Neural cell (in vitro differentiated cells): ENCODE results near the gene SPPL2A. TPM values are rescaled to one million over a fixed set of nuclear protein-coding genes. Genes with fewer than 3 reads are reported as not detected.

Experiments used
- H2AFZ ChIP-seq: fragments of 200-600, 300-800 bp; sonication (generic), shearing (Covaris generic); 2 replicates; pipeline ENCODE4 v1.6.0; 2014; ENCODE audit warnings: low read depth, mild to moderate bottlenecking, antibody characterized with exemption, low read length, moderate library complexity
- H3F3A ChIP-seq: fragments of 200-600 bp; shearing (Covaris generic); 2 replicates; pipeline ENCODE4 v1.6.1; 2016; ENCODE audit warnings: mild to moderate bottlenecking, moderate library complexity, mixed read lengths, antibody characterized with exemption, low read length; ENCODE audit not compliant: insufficient read depth, poor library complexity, severe bottlenecking
- H3K27ac ChIP-seq: fragments of 200-600, 300-800 bp; sonication (generic), shearing (Covaris generic); 2 replicates; pipeline ENCODE4 v1.5.1; 2014; ENCODE audit warnings: mild to moderate bottlenecking, low read length, moderate library complexity
- H3K27me3 ChIP-seq: fragments of 300-800, 200-600 bp; sonication (generic), shearing (Covaris generic); 2 replicates; pipeline ENCODE4 v1.6.0; 2014; ENCODE audit warnings: mild to moderate bottlenecking, low read depth, low read length, moderate library complexity; ENCODE audit not compliant: insufficient read depth
- H3K36me3 ChIP-seq: fragments of 300-800, 200-600 bp; sonication (generic), shearing (Covaris generic); 2 replicates; pipeline ENCODE4 v1.5.1; 2014; ENCODE audit warnings: mild to moderate bottlenecking, antibody characterized with exemption, low read length, moderate library complexity; ENCODE audit not compliant: insufficient read depth
- H3K4me2 ChIP-seq: fragments of 300-800, 200-600 bp; sonication (generic), shearing (Covaris generic); 2 replicates; pipeline ENCODE4 v1.6.0; 2014; ENCODE audit warnings: mild to moderate bottlenecking, low read length
- H3K4me3 ChIP-seq: fragments of 300-800, 200-600 bp; sonication (generic), shearing (Covaris generic); 2 replicates; pipeline ENCODE4 v1.5.1; 2014; ENCODE audit warnings: mild to moderate bottlenecking, low read length, moderate library complexity
- H3K79me2 ChIP-seq: fragments of 200-600 bp; shearing (Covaris generic); replicated peaks from 2 replicates; pipeline ENCODE4 v1.6.0; 2014; ENCODE audit warnings: mild to moderate bottlenecking, low read length, moderate library complexity; ENCODE audit not compliant: insufficient read depth
- H3K9ac ChIP-seq: fragments of 300-800, 200-600 bp; sonication (generic), shearing (Covaris generic); 2 replicates; pipeline ENCODE4 v1.6.1; 2016; ENCODE audit warnings: mild to moderate bottlenecking, low read length, mixed read lengths
- H3K9me2 ChIP-seq: fragments of 200-600 bp; shearing (Covaris generic); 2 replicates; pipeline ENCODE4 v1.6.1; 2016; ENCODE audit warnings: mild to moderate bottlenecking, low read length, mixed read lengths; ENCODE audit not compliant: insufficient read depth
- H3K9me3 ChIP-seq: fragments of 200-600, 300-800 bp; sonication (generic), shearing (Covaris generic); 2 replicates; pipeline ENCODE4 v1.6.1; 2016; ENCODE audit warnings: mild to moderate bottlenecking, mixed run types, low read length, moderate library complexity, mixed read lengths
- H4K20me1 ChIP-seq: fragments of 200-600 bp; shearing (Covaris generic); 2 replicates; pipeline ENCODE4 v1.6.1; 2016; ENCODE audit warnings: mild to moderate bottlenecking, mixed run types; ENCODE audit not compliant: insufficient read depth
- CTCF ChIP-seq: fragments of 450-650 bp; IDR thresholded peaks from 2 replicates; pipeline ENCODE4 v1.5.1; 2014; ENCODE audit warnings: antibody characterized with exemption, mild to moderate bottlenecking, moderate library complexity; ENCODE audit not compliant: poor library complexity, severe bottlenecking
- EP300 ChIP-seq: fragments of 450-650 bp; conservative IDR thresholded peaks from 2 replicates; pipeline ENCODE4 v1.6.1; 2014; ENCODE audit warnings: antibody characterized with exemption, mild to moderate bottlenecking, moderate library complexity; ENCODE audit not compliant: poor library complexity, severe bottlenecking
- EZH2 ChIP-seq: fragments of 200-600, 300-800 bp; shearing (Covaris generic), sonication (generic); IDR thresholded peaks from 2 replicates; pipeline ENCODE4 v1.6.1; 2014; ENCODE audit warnings: antibody characterized with exemption, low read length, borderline replicate concordance, mild to moderate bottlenecking; ENCODE audit not compliant: insufficient read depth, poor library complexity, severe bottlenecking
- MXI1 ChIP-seq: fragments of 450-650 bp; conservative IDR thresholded peaks from 2 replicates; pipeline ENCODE4 v1.6.1; 2014; ENCODE audit warnings: antibody characterized with exemption, mild to moderate bottlenecking; ENCODE audit not compliant: poor library complexity, severe bottlenecking
- POLR2AphosphoS5 ChIP-seq: IDR thresholded peaks from 2 replicates; pipeline ENCODE4 v1.6.1; 2012
- RAD21 ChIP-seq: fragments of 450-650 bp; conservative IDR thresholded peaks from 2 replicates; pipeline ENCODE4 v1.6.1; 2014; ENCODE audit warnings: antibody characterized with exemption, mild to moderate bottlenecking, moderate library complexity
- REST ChIP-seq: IDR thresholded peaks from 2 replicates; pipeline ENCODE4 v1.6.1; 2012; ENCODE audit warnings: borderline replicate concordance
- SMC3 ChIP-seq: fragments of 450-650 bp; conservative IDR thresholded peaks from 2 replicates; pipeline ENCODE4 v1.6.1; 2014; ENCODE audit warnings: antibody characterized with exemption, mild to moderate bottlenecking, moderate library complexity; ENCODE audit not compliant: poor library complexity
- TAF1 ChIP-seq: IDR thresholded peaks from 2 replicates; pipeline ENCODE4 v1.6.1; 2012; ENCODE audit warnings: low read depth
- polyA plus RNA-seq: library from polyadenylated mRNA; depleted of rRNA; stranded (reverse); fragments of >200 nt; gene quantifications from 2 replicates; pipeline ENCODE4 v1.2.3, GENCODE V29; 2014

SPPL2A gene
- polyA plus RNA-seq, 1 donor from 2014 or later = 29.9 TPM

DNA sequence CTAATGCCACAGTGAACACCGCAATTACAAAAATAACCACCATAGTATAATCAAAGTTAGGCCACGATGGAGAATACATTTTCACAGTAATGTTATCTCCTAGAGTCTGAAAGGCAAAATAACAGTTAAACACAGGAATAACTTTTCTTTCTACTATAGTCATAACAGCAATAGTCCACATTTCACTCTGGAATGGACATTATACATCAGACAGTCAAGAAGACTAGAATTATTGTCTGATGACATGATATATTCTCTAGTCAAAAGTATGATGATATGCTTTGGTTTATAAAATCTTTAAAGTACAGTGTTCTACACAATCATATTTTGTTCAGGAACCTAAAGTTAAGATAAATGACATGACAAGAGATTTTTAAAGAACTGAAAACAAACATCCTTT lies 18.0 kb downstream of the SPPL2A start:
- H3K9me3 ChIP-seq = no peaks in the 10 kb centered on the region
- no peak overlapping the region for H3K4me2 ChIP-seq
- no peaks in the 10 kb centered on the region for H4K20me1 ChIP-seq
- TF ChIP-seq MXI1 (no peak), REST (no peak), CTCF (no peak), POLR2AphosphoS5 (no peak), EP300 (no peak), EZH2 (no peak), TAF1 (no peak), SMC3 (no peak), RAD21 (no peak)
- no peaks in the 10 kb centered on the region for H3K79me2 ChIP-seq
- no peak overlapping the region for H2AFZ ChIP-seq
- no peak overlapping the region for H3K4me3 ChIP-seq
- H3K9me2 ChIP-seq = no peaks in the 10 kb centered on the region
- no peak overlapping the region for H3K27ac ChIP-seq
- no peaks in the 10 kb centered on the region for H3F3A ChIP-seq
- H3K9ac ChIP-seq = no peak overlapping the region
- H3K36me3 ChIP-seq = no peaks in the 10 kb centered on the region
- H3K27me3 ChIP-seq = no peaks in the 10 kb centered on the region

DNA sequence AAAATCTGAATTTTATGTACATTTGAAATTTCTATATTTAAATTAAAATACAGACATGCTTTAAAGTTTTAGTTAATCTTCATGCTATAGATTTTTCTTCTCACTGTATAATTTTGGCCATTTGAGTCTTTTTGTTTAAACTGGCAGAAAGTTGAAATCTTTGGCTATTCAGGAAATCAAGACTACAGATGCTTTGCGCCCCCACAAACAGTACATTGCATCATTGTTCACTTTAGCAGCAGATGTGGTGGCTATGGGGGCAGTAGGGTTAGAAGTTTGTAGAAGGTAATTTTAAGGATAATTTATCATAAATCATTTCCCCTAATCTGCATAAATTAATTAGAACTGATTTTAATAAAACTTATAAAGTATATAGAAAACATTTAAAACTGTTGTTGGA lies 20.9 kb downstream of the SPPL2A start:
- no peaks in the 10 kb centered on the region for H3K27me3 ChIP-seq
- H3K4me2 ChIP-seq = no peak overlapping the region
- H3F3A ChIP-seq = no peaks in the 10 kb centered on the region
- H3K9me2 ChIP-seq = no peaks in the 10 kb centered on the region
- no peak overlapping the region for H3K9ac ChIP-seq
- H3K27ac ChIP-seq = no peak overlapping the region
- no peaks in the 10 kb centered on the region for H3K9me3 ChIP-seq
- no peaks in the 10 kb centered on the region for H3K36me3 ChIP-seq
- H3K79me2 ChIP-seq = no peaks in the 10 kb centered on the region
- no peak for TF ChIP-seq REST
- no peak for TF ChIP-seq POLR2AphosphoS5
- TF ChIP-seq CTCF = no peak
- TF ChIP-seq EZH2 = no peak
- no peak for TF ChIP-seq EP300
- no peak for TF ChIP-seq TAF1
- TF ChIP-seq RAD21 = no peak
- TF ChIP-seq MXI1 = no peak
- no peak for TF ChIP-seq SMC3
- no peak overlapping the region for H3K4me3 ChIP-seq
- H4K20me1 ChIP-seq = no peaks in the 10 kb centered on the region
- no peak overlapping the region for H2AFZ ChIP-seq
